HUES48 (cell line): ENCODE data around the gene NCOA7.
"Not testable (repeated sequence)": the region's sequence is repeated elsewhere in the genome, so short reads cannot be mapped to it uniquely, and the experiment has no call there.

ENCODE experiments used
- H3K27ac ChIP-seq: one replicate; pipeline ENCODE4 v1.7.0; 2013; ENCODE audit warnings: low read depth, low read length, inconsistent platforms
- H3K27me3 ChIP-seq: 2 replicates; pipeline ENCODE4 v1.6.1; 2013; ENCODE audit warnings: mild to moderate bottlenecking, low read length; ENCODE audit not compliant: control insufficient read depth, insufficient read depth
- H3K36me3 ChIP-seq: 2 replicates; pipeline ENCODE4 v1.6.1; 2013; ENCODE audit warnings: low read length; ENCODE audit not compliant: control insufficient read depth, insufficient read depth
- H3K4me1 ChIP-seq: 2 replicates; pipeline ENCODE4 v1.6.1; 2013; ENCODE audit warnings: mild to moderate bottlenecking, low read length; ENCODE audit not compliant: control insufficient read depth, insufficient read depth
- H3K4me3 ChIP-seq: 2 replicates; pipeline ENCODE4 v1.5.1; 2013; ENCODE audit warnings: mild to moderate bottlenecking, low read depth, low read length
- H3K9ac ChIP-seq: 2 replicates; pipeline ENCODE4 v1.6.1; 2013; ENCODE audit warnings: mild to moderate bottlenecking, low read depth, low read length, moderate library complexity
- H3K9me3 ChIP-seq: 2 replicates; pipeline ENCODE4 v1.6.1; 2013; ENCODE audit warnings: low read length; ENCODE audit not compliant: control insufficient read depth, insufficient read depth

The NCOA7 gene

GRCh38 chr6:125842091-125842626, 51.4 kb downstream of the NCOA7 start:
- Histone ChIP-seq H3K4me1 (peaks cover 6% of the 10 kb centered on the region; the same call in 1 of the 2 replicates), H3K9me3 (no peaks in the 10 kb centered on the region), H3K27me3 (no peaks in the 10 kb centered on the region), H3K4me3 (no peak overlapping the region), H3K9ac (no peak overlapping the region), H3K36me3 (no peaks in the 10 kb centered on the region), H3K27ac (no peak overlapping the region)

- H3K27ac ChIP-seq: no peak overlapping the region
- H3K4me3 ChIP-seq: no peak overlapping the region
These were observed 52.8 kb downstream of the NCOA7 start for GRCh38 chr6:125843593-125843992.

GRCh38 chr6:125844989-125845388, 54.2 kb downstream of the NCOA7 start:
- Histone ChIP-seq H3K27ac (no peak overlapping the region), H3K9ac (no peak overlapping the region)

More at GRCh38 chr6:125843593-125843992, 52.8 kb downstream of the NCOA7 start:
- Histone ChIP-seq H3K9me3 (no peaks in the 10 kb centered on the region), H3K36me3 (no peaks in the 10 kb centered on the region), H3K9ac (no peak overlapping the region), H3K27me3 (no peaks in the 10 kb centered on the region), H3K4me1 (peaks cover 6% of the 10 kb centered on the region; the same call in 1 of the 2 replicates)

GRCh38 chr6:125846292-125847024, 55.7 kb downstream of the NCOA7 start:
- Histone ChIP-seq H3K4me1 (peaks cover 2% of the 10 kb centered on the region; the same call in 1 of the 2 replicates), H3K36me3 (no peaks in the 10 kb centered on the region), H3K9me3 (no peaks in the 10 kb centered on the region), H3K4me3 (no peak overlapping the region), H3K27ac (no peak overlapping the region), H3K9ac (no peak overlapping the region), H3K27me3 (no peaks in the 10 kb centered on the region)

More at GRCh38 chr6:125844989-125845388, 54.2 kb downstream of the NCOA7 start:
- peaks cover 6% of the 10 kb centered on the region; the same call in 1 of the 2 replicates for H3K4me1 ChIP-seq
- no peak overlapping the region for H3K4me3 ChIP-seq
- H3K9me3 ChIP-seq: no peaks in the 10 kb centered on the region
- H3K27me3 ChIP-seq: no peaks in the 10 kb centered on the region
- H3K36me3 ChIP-seq: no peaks in the 10 kb centered on the region

- not testable (repeated sequence) for H3K4me3 ChIP-seq, H3K4me1 ChIP-seq, H3K9me3 ChIP-seq, H3K27ac ChIP-seq, H3K36me3 ChIP-seq, H3K9ac ChIP-seq, H3K27me3 ChIP-seq
These were observed 57.5 kb downstream of the NCOA7 start for GRCh38 chr6:125848286-125848685.

- Histone ChIP-seq H3K36me3 (no peaks in the 10 kb centered on the region), H3K27me3 (no peaks in the 10 kb centered on the region), H3K4me3 (no peak overlapping the region), H3K4me1 (no peaks in the 10 kb centered on the region), H3K9ac (no peak overlapping the region), H3K9me3 (no peaks in the 10 kb centered on the region), H3K27ac (no peak overlapping the region)
These were observed 59.6 kb downstream of the NCOA7 start for GRCh38 chr6:125850361-125850760.

- Histone ChIP-seq H3K4me3 (no peak overlapping the region), H3K9ac (no peak overlapping the region), H3K27me3 (no peaks in the 10 kb centered on the region), H3K9me3 (no peaks in the 10 kb centered on the region), H3K36me3 (no peaks in the 10 kb centered on the region), H3K4me1 (no peaks in the 10 kb centered on the region), H3K27ac (no peak overlapping the region)
These were observed 61.8 kb downstream of the NCOA7 start for GRCh38 chr6:125852587-125852986.

- Histone ChIP-seq H3K4me3 (no peak overlapping the region), H3K27ac (no peak overlapping the region), H3K27me3 (no peaks in the 10 kb centered on the region), H3K9ac (no peak overlapping the region), H3K4me1 (no peaks in the 10 kb centered on the region), H3K36me3 (no peaks in the 10 kb centered on the region), H3K9me3 (no peaks in the 10 kb centered on the region)
These were observed 62.4 kb downstream of the NCOA7 start for GRCh38 chr6:125853168-125853567.

- Histone ChIP-seq H3K9me3 (no peaks in the 10 kb centered on the region), H3K27ac (no peak overlapping the region), H3K27me3 (no peaks in the 10 kb centered on the region), H3K36me3 (no peaks in the 10 kb centered on the region), H3K4me3 (no peak overlapping the region), H3K4me1 (no peaks in the 10 kb centered on the region), H3K9ac (no peak overlapping the region)
These were observed 63.0 kb downstream of the NCOA7 start for GRCh38 chr6:125853756-125854155.

- Histone ChIP-seq H3K27me3 (no peaks in the 10 kb centered on the region), H3K9me3 (no peaks in the 10 kb centered on the region), H3K27ac (no peak overlapping the region), H3K36me3 (no peaks in the 10 kb centered on the region), H3K4me1 (no peaks in the 10 kb centered on the region), H3K9ac (no peak overlapping the region), H3K4me3 (no peak overlapping the region)
These were observed 63.6 kb downstream of the NCOA7 start for GRCh38 chr6:125854355-125854754.

GRCh38 chr6:125855783-125856182, 65.0 kb downstream of the NCOA7 start:
- H3K4me3 ChIP-seq: no peak overlapping the region
- no peaks in the 10 kb centered on the region for H3K36me3 ChIP-seq
- no peaks in the 10 kb centered on the region for H3K4me1 ChIP-seq
- no peak overlapping the region for H3K27ac ChIP-seq
- H3K9me3 ChIP-seq: no peaks in the 10 kb centered on the region
- H3K9ac ChIP-seq: no peak overlapping the region
- no peaks in the 10 kb centered on the region for H3K27me3 ChIP-seq
